ENCODE data around the gene VPS4A. TPM values are rescaled to one million over a fixed set of nuclear protein-coding genes. Genes with fewer than 3 reads are reported as not detected.

VPS4A gene
- total and polyA plus RNA-seq, 2 of the 4 experiments (the other 2 are of a cell fraction) = 23.3 to 25.2 TPM

GRCh38 chr16:69314534-69314933 is 3.4 kb downstream of the VPS4A start:
- H3K18ac ChIP-seq (ENCODE audit: low read depth, low read length) = no peak overlapping the region
- peaks cover 29 to 63% of the 10 kb centered on the region in 2 experiments for H3K79me1 ChIP-seq (ENCODE audit: low read depth in 1 of 2, low read length in 2 of 2)
- WGBS, 2 experiments (ENCODE audit: extremely low coverage in 2 of 2, insufficient read length in 1 of 2) = 95% methylated on average over 7 of the region's 11 CpGs; no CpG with 5 or more reads in 1 of the 2 experiments
- H2AFZ ChIP-seq (replicated peaks; ENCODE audit: low read length, poor library complexity) = no peak overlapping the region
- H2BK120ac ChIP-seq (ENCODE audit: low read depth, low read length) = no peak overlapping the region
- H3K27me3 ChIP-seq (ENCODE audit: control insufficient read depth, insufficient read depth, low read length) = no peaks in the 10 kb centered on the region
- BruUV-seq (replicated peaks) = no TSS peak
- no peak overlapping the region for H3K27ac ChIP-seq (ENCODE audit: insufficient read depth, low read length)
- H3K9me1 ChIP-seq (ENCODE audit: insufficient read depth, low read length) = 0 out of 2 replicates have a peak, but pooled peaks cover 3% of the 10 kb centered on the region
- H2BK15ac ChIP-seq (ENCODE audit: low read depth, low read length) = no peak overlapping the region
- in situ Hi-C loops (cut with MboI; ENCODE audit: low sequenced_read_pairs) (no loop called here), intact Hi-C loops (cut with micrococcal nuclease) (no loop called here), dilution Hi-C loops (cut with HindIII; ENCODE audit: low sequenced_read_pairs, unreplicated experiment) (no loop called here)
- ATAC-seq (ENCODE audit: low read depth) (no peak), DNase-seq (no peak)
- no peak overlapping the region for H3K4me3 ChIP-seq (ENCODE audit: insufficient read depth, low read depth, low read length)
- ChIA-PET CTCF (no interaction called here), POLR2A (ENCODE audit: unreplicated experiment) (no interaction called here)
- no peak overlapping the region for H3K9ac ChIP-seq (ENCODE audit: low read depth, low read length)
- H3K56ac ChIP-seq (ENCODE audit: extremely low read depth, insufficient read depth, low read length) = no peak overlapping the region
- H2AK9ac ChIP-seq (replicated peaks; ENCODE audit: low read depth, low read length, poor library complexity) = no peak overlapping the region
- peaks cover 44% of the 10 kb centered on the region for H3K36me3 ChIP-seq (ENCODE audit: control insufficient read depth, insufficient read depth, low read length)
- no peak overlapping the region for H3K4ac ChIP-seq (ENCODE audit: low read depth, low read length)
- no peak overlapping the region for H4K91ac ChIP-seq (ENCODE audit: insufficient read depth, low read depth, low read length)
- H2AK5ac ChIP-seq (ENCODE audit: low read depth, low read length) = no peak overlapping the region
- no peak overlapping the region for H4K8ac ChIP-seq (ENCODE audit: low read depth in 2 of 2, low read length in 2 of 2)
- H3K9me3 ChIP-seq (ENCODE audit: control insufficient read depth, insufficient read depth, low read length) = no peaks in the 10 kb centered on the region
- H3K14ac ChIP-seq (replicated peaks; ENCODE audit: low read depth, low read length) = no peak overlapping the region
- H3K23ac ChIP-seq (ENCODE audit: low read depth, low read length) = no peak overlapping the region
- H3K4me1 ChIP-seq (ENCODE audit: control insufficient read depth, insufficient read depth, low read length) = peaks cover 4% of the 10 kb centered on the region
- H3K4me2 ChIP-seq (ENCODE audit: low read depth, low read length) = no peak overlapping the region
- H4K20me1 ChIP-seq (ENCODE audit: insufficient read depth, low read length) = peaks cover 39% of the 10 kb centered on the region
- TF ChIP-seq CHD1 (IDR thresholded peaks at IDR 0.05; ENCODE audit: low read depth, low read length) (no peak), POLR2A (IDR thresholded peaks at IDR 0.05; ENCODE audit: low read depth, low read length) (no peak), MAFK (IDR thresholded peaks at IDR 0.05; ENCODE audit: low read depth, low read length) (no peak), RFX5 (IDR thresholded peaks at IDR 0.05; ENCODE audit: low read depth, low read length) (no peak), MAZ (IDR thresholded peaks at IDR 0.05; ENCODE audit: borderline replicate concordance, low read depth, low read length) (no peak), RCOR1 (IDR thresholded peaks at IDR 0.05; ENCODE audit: insufficient replicate concordance, low read length) (no peak), FOS (IDR thresholded peaks at IDR 0.05; ENCODE audit: low read depth, low read length) (no peak), CEBPB (IDR thresholded peaks at IDR 0.05; ENCODE audit: low read depth, low read length) (no peak), SMC3 (IDR thresholded peaks at IDR 0.05; ENCODE audit: low read depth, low read length) (no peak), MXI1 (IDR thresholded peaks at IDR 0.05; ENCODE audit: borderline replicate concordance, low read depth, low read length) (no peak), RAD21 (IDR thresholded peaks at IDR 0.05; ENCODE audit: low read length) (no peak), NFE2L2 (IDR thresholded peaks at IDR 0.05; ENCODE audit: low read depth, low read length) (no peak)
- TF ChIP-seq, protein P1, sequence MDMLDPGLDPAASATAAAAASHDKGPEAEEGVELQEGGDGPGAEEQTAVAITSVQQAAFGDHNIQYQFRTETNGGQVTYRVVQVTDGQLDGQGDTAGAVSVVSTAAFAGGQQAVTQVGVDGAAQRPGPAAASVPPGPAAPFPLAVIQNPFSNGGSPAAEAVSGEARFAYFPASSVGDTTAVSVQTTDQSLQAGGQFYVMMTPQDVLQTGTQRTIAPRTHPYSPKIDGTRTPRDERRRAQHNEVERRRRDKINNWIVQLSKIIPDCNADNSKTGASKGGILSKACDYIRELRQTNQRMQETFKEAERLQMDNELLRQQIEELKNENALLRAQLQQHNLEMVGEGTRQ (IDR thresholded peaks at IDR 0.05; ENCODE audit: low read depth, low read length) = no peak
- TF ChIP-seq, protein P2, sequence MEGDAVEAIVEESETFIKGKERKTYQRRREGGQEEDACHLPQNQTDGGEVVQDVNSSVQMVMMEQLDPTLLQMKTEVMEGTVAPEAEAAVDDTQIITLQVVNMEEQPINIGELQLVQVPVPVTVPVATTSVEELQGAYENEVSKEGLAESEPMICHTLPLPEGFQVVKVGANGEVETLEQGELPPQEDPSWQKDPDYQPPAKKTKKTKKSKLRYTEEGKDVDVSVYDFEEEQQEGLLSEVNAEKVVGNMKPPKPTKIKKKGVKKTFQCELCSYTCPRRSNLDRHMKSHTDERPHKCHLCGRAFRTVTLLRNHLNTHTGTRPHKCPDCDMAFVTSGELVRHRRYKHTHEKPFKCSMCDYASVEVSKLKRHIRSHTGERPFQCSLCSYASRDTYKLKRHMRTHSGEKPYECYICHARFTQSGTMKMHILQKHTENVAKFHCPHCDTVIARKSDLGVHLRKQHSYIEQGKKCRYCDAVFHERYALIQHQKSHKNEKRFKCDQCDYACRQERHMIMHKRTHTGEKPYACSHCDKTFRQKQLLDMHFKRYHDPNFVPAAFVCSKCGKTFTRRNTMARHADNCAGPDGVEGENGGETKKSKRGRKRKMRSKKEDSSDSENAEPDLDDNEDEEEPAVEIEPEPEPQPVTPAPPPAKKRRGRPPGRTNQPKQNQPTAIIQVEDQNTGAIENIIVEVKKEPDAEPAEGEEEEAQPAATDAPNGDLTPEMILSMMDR (conservative IDR thresholded peaks at IDR 0.05; ENCODE audit: low read depth, low read length) = no peak
- TF ChIP-seq, protein P3, sequence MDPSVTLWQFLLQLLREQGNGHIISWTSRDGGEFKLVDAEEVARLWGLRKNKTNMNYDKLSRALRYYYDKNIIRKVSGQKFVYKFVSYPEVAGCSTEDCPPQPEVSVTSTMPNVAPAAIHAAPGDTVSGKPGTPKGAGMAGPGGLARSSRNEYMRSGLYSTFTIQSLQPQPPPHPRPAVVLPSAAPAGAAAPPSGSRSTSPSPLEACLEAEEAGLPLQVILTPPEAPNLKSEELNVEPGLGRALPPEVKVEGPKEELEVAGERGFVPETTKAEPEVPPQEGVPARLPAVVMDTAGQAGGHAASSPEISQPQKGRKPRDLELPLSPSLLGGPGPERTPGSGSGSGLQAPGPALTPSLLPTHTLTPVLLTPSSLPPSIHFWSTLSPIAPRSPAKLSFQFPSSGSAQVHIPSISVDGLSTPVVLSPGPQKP (IDR thresholded peaks at IDR 0.05; ENCODE audit: borderline replicate concordance, low read depth, low read length) = no peak
- no peak overlapping the region for H4K5ac ChIP-seq (ENCODE audit: low read depth, low read length)
- no peak overlapping the region for H2BK20ac ChIP-seq (ENCODE audit: low read depth, low read length)
- no peak overlapping the region for H2BK5ac ChIP-seq (ENCODE audit: low read depth, low read length, poor library complexity, severe bottlenecking)

All from IMR-90 (cell line).